Parathyroid adenoma (tissue), 2 donors: ENCODE results near the gene LAMB4.

Experiments used
- H2AFZ ChIP-seq: fragments of 300-600 bp; sonication (generic); one replicate; pipeline ENCODE4 v1.7.0; 2017; ENCODE audit warnings: antibody characterized with exemption, mild to moderate bottlenecking
- H3K27ac ChIP-seq: fragments of 300-600 bp; sonication (generic); one replicate; pipeline ENCODE4 v1.7.0; 2017
- H3K27me3 ChIP-seq: fragments of 300-600 bp; sonication (generic); one replicate; pipeline ENCODE4 v1.7.0; 2017; ENCODE audit warnings: low read length; ENCODE audit not compliant: control insufficient read depth, insufficient read depth
- H3K36me3 ChIP-seq: fragments of 300-600 bp; sonication (generic); one replicate; pipeline ENCODE4 v1.7.0; 2017; ENCODE audit warnings: low read length; ENCODE audit not compliant: control insufficient read depth, insufficient read depth
- H3K4me1 ChIP-seq: fragments of 300-600 bp; sonication (generic); one replicate; pipeline ENCODE4 v1.7.0; 2017; ENCODE audit warnings: control low read depth
- H3K4me2 ChIP-seq: fragments of 300-600 bp; sonication (generic); one replicate; pipeline ENCODE4 v1.7.0; 2017; ENCODE audit warnings: low read length
- H3K4me3 ChIP-seq: fragments of 300-600 bp; sonication (generic); one replicate; pipeline ENCODE4 v1.7.0; 2017; ENCODE audit warnings: low read depth, low read length
- H3K79me2 ChIP-seq: fragments of 300-600 bp; sonication (generic); one replicate; pipeline ENCODE4 v1.7.0; 2017; ENCODE audit warnings: control low read depth
- H3K9ac ChIP-seq: fragments of 300-600 bp; sonication (generic); one replicate; pipeline ENCODE4 v1.7.0; 2017; ENCODE audit warnings: mild to moderate bottlenecking
- H3K9me3 ChIP-seq: fragments of 300-600 bp; sonication (generic); one replicate; pipeline ENCODE4 v1.7.0; 2017; ENCODE audit warnings: low read length; ENCODE audit not compliant: control insufficient read depth
- TF ChIP-seq, protein P1 (sequence below): fragments of 300-600 bp; sonication (generic); IDR thresholded peaks from one replicate; pipeline ENCODE4 v1.7.0; 2017; ENCODE audit warnings: antibody characterized with exemption, mild to moderate bottlenecking
- donor health status: primary hyperparathyroidism.

The LAMB4 gene

DNA sequence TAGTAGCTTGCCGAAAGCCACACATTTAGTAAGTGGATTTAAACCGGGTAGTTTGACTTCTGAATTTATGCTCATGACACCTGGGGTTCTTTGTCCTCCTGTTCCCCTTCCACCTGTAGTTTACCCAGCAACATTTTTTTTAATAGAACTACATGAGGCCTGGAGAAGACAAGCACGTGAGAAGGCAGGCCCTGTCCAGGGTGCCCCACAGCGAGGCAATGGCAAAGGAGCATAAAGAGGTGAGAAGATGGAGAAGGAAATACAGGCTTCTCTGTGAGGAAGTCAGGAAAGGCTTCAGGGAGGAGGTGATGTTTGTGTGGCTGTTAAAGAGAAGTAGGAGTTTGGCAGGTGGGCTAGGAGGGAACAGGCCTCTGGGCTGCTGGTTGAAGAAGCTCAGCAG is 76.9 kb downstream of the LAMB4 start:
- H3K4me3 ChIP-seq = no peak overlapping the region
- no peaks in the 10 kb centered on the region for H3K36me3 ChIP-seq
- H3K27me3 ChIP-seq = no peaks in the 10 kb centered on the region
- H2AFZ ChIP-seq = no peak overlapping the region
- no peak overlapping the region for H3K9ac ChIP-seq
- no peak overlapping the region for H3K4me2 ChIP-seq
- no peaks in the 10 kb centered on the region for H3K4me1 ChIP-seq
- no peaks in the 10 kb centered on the region for H3K79me2 ChIP-seq
- H3K27ac ChIP-seq = no peak overlapping the region
- H3K9me3 ChIP-seq = no peaks in the 10 kb centered on the region
- TF ChIP-seq, protein P1, sequence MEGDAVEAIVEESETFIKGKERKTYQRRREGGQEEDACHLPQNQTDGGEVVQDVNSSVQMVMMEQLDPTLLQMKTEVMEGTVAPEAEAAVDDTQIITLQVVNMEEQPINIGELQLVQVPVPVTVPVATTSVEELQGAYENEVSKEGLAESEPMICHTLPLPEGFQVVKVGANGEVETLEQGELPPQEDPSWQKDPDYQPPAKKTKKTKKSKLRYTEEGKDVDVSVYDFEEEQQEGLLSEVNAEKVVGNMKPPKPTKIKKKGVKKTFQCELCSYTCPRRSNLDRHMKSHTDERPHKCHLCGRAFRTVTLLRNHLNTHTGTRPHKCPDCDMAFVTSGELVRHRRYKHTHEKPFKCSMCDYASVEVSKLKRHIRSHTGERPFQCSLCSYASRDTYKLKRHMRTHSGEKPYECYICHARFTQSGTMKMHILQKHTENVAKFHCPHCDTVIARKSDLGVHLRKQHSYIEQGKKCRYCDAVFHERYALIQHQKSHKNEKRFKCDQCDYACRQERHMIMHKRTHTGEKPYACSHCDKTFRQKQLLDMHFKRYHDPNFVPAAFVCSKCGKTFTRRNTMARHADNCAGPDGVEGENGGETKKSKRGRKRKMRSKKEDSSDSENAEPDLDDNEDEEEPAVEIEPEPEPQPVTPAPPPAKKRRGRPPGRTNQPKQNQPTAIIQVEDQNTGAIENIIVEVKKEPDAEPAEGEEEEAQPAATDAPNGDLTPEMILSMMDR = no peak

DNA sequence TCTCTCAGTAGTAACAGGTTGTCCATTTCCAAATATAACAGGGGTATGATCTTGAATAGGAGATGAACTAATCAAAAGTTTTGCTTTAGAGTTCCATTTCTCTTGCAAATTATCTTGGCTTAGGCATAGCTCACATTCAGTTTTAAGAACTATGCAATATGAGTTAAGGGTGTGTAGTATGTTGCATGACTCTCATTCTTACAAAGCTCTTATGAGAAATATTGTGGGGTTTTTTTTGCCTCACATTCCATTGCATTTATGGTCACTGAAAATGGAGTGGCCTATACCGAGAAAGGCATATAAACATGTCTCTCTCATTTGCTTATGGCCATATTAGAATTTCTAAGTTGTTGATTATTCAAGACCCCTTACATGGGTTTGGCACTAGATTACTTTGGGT is 78.7 kb downstream of the LAMB4 start:
- no peaks in the 10 kb centered on the region for H3K9me3 ChIP-seq
- no peak overlapping the region for H3K9ac ChIP-seq
- no peak overlapping the region for H3K27ac ChIP-seq
- no peaks in the 10 kb centered on the region for H3K27me3 ChIP-seq
- H2AFZ ChIP-seq = no peak overlapping the region
- no peaks in the 10 kb centered on the region for H3K79me2 ChIP-seq
- H3K4me2 ChIP-seq = no peak overlapping the region
- no peaks in the 10 kb centered on the region for H3K4me1 ChIP-seq
- no peak overlapping the region for H3K4me3 ChIP-seq
- no peaks in the 10 kb centered on the region for H3K36me3 ChIP-seq
- TF ChIP-seq, protein P1 = no peak

DNA sequence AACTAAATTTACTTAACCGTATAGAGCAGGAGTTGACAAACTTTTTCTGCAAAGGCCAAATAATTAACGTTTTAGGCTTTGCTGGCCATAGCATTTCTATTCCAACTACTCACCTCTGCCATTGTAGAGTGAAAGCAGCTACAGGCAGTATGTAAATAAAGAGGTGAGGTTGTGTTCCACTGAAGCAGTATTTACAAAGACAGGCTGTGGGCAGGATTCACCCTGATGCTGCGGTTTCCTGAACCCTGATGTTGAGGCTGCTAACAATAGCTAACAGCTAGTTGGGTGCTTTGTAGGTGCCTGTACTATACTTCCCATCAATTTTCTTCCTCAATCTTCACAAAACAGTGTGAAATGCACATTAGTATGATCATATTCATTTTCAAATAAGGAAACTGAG is 80.2 kb downstream of the LAMB4 start:
- Histone ChIP-seq H3K79me2 (no peaks in the 10 kb centered on the region), H3K9me3 (no peaks in the 10 kb centered on the region), H3K4me1 (no peaks in the 10 kb centered on the region), H3K27ac (no peak overlapping the region), H2AFZ (no peak overlapping the region), H3K9ac (no peak overlapping the region), H3K27me3 (no peaks in the 10 kb centered on the region), H3K4me2 (no peak overlapping the region), H3K4me3 (no peak overlapping the region), H3K36me3 (no peaks in the 10 kb centered on the region)
- TF ChIP-seq, protein P1 = no peak

DNA sequence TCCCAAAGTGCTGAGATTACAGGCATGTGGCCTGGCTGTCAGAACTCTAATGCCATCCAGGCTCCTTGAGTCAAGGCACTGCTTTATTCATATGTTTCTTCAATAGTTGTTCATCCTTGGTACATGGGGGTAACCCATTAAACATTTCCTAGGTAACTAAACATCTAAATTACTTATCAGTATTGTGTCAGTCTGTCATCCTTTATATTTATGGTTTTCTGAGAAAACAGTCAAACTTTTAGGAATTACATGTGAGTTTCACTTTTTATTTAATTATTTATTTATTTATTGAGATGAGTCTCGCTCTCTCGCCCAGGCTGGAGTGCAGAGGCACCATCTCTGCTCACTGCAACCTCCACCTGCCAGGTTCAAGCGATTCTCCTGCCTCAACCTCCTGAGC is 81.7 kb downstream of the LAMB4 start:
- no peaks in the 10 kb centered on the region for H3K9me3 ChIP-seq
- H3K36me3 ChIP-seq = no peaks in the 10 kb centered on the region
- H3K27me3 ChIP-seq = no peaks in the 10 kb centered on the region
- no peak overlapping the region for H3K4me3 ChIP-seq
- H3K4me1 ChIP-seq = no peaks in the 10 kb centered on the region
- no peak overlapping the region for H3K4me2 ChIP-seq
- H3K27ac ChIP-seq = no peak overlapping the region
- H3K79me2 ChIP-seq = no peaks in the 10 kb centered on the region
- H3K9ac ChIP-seq = no peak overlapping the region
- no peak overlapping the region for H2AFZ ChIP-seq
- TF ChIP-seq, protein P1 = no peak

DNA sequence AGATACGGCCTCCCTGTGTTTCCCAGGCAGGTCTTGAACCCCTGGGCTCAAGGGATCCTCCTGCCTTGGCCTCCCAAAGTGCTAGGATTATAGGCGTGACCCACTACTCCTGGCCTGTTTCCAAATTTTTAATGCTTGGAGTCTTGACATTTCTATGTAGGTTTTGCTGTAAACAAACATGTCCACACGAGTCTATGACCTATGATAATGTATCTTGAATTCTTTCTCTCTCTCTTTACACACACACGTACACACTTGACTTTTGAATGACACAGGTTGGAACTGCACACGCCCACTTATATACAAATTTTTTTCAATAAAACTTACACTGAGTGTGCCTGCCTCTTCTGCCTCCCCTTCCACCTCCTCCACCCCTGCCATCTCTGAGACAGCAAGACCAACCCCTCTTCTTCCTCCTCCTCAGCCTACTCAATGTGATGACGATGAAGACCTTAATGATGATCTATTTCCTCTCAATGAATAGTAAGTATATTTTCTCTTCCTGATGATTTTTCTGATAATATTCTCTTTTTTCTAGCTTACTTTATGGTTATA is 83.1 kb downstream of the LAMB4 start:
- Histone ChIP-seq H3K9me3 (no peaks in the 10 kb centered on the region), H3K79me2 (no peaks in the 10 kb centered on the region), H3K36me3 (no peaks in the 10 kb centered on the region), H3K4me2 (no peak overlapping the region), H3K4me1 (no peaks in the 10 kb centered on the region), H3K9ac (no peak overlapping the region), H3K4me3 (no peak overlapping the region), H3K27me3 (no peaks in the 10 kb centered on the region), H3K27ac (no peak overlapping the region), H2AFZ (no peak overlapping the region)
- TF ChIP-seq, protein P1 = no peak
